Ascending aorta (tissue), 2 donors: ENCODE measurements around the gene NCOA4. TPM values are rescaled to one million over a fixed set of nuclear protein-coding genes. Genes with fewer than 3 reads are reported as not detected.
A peak's percentile ranks its signal among the peaks of the same experiment; 100 is the strongest.

Source experiments
- DNase-seq, 2 donors: peaks; one replicate each; pipeline ENCODE4 v3.0.0-alpha.2; 2019; ENCODE audit warnings: low spot score in 2 of 2
- H3K27ac ChIP-seq, 2 donors: fragments of 200-600 bp; sonication (generic); one replicate each; pipeline ENCODE4 v1.5.1; 2016 to 2017; ENCODE audit warnings: mild to moderate bottlenecking in 1 of 2
- H3K27me3 ChIP-seq: fragments of 200-600 bp; sonication (generic); one replicate; pipeline ENCODE4 v1.5.1; 2017
- H3K36me3 ChIP-seq, 2 donors: fragments of 200-600 bp; sonication (generic); one replicate each; pipeline ENCODE4 v1.5.1; 2016
- H3K4me1 ChIP-seq, 2 donors: fragments of 200-600 bp; sonication (generic); one replicate each; pipeline ENCODE4 v1.5.1; 2016 to 2017; ENCODE audit warnings: mild to moderate bottlenecking in 1 of 2
- H3K4me3 ChIP-seq, 2 donors: fragments of 200-600 bp; sonication (generic); one replicate each; pipeline ENCODE4 v1.5.1; 2016 to 2017; ENCODE audit warnings: mild to moderate bottlenecking in 1 of 2
- H3K9me3 ChIP-seq, 2 donors: fragments of 200-600 bp; sonication (generic); one replicate each; pipeline ENCODE4 v1.5.1; 2016
- CTCF ChIP-seq, 3 experiments: fragments of 200-600 bp in 2 of 3; fragments of 450-650 bp in 1 of 3; sonication (generic) in 2 of 3; IDR thresholded peaks; one replicate each; pipeline ENCODE4 v1.5.1; 2016 to 2019; ENCODE audit warnings: antibody characterized with exemption in 3 of 3, mild to moderate bottlenecking in 1 of 3, moderate library complexity in 1 of 3
- intact Hi-C: fragments of 100-400 bp; cut with DNase I; formaldehyde crosslinking; loops from one replicate; pipeline ENCODE4 v1.15.1; 2023
- total RNA-seq: library from RNA; depleted of rRNA; stranded (reverse); fragments of >200 nt; gene quantifications from one replicate; pipeline ENCODE4 v1.1.0, GENCODE V29; 2016

The NCOA4 gene
- total RNA-seq, 1 donor from 2014 or later, result 53.9 TPM

GRCh38 chr10:46020344-46020657 lies 10.1 kb downstream of the NCOA4 start:
- H3K9me3 ChIP-seq, result no peaks in the 10 kb centered on the region
- no peaks in the 10 kb centered on the region for H3K27me3 ChIP-seq
- intact Hi-C loops, result loop anchor here (5.0 to 10.0 kb wide), 4 partner anchors 46 to 1144 kb away; partner anchors contain the start of genes ANTXRL and TIMM23
- peaks cover 3 to 20% of the 10 kb centered on the region in 2 donors for H3K4me1 ChIP-seq
- H3K27ac ChIP-seq, result peak overlapping the region in 1 of 2 donors; percentile 13
- no peak overlapping the region for H3K4me3 ChIP-seq
- no peak for TF ChIP-seq CTCF (IDR thresholded peaks at IDR 0.05)
- H3K36me3 ChIP-seq, result peaks cover 7 to 10% of the 10 kb centered on the region in 2 donors
- no peak for DNase-seq

- DNase-seq, result no peak
- Histone ChIP-seq H3K36me3 (peaks cover 11 to 15% of the 10 kb centered on the region in 2 donors), H3K27me3 (no peaks in the 10 kb centered on the region), H3K27ac (peak overlapping the region in 1 of 2 donors; percentile 13), H3K4me3 (peak overlapping the region in 1 of 2 donors; percentile 12), H3K4me1 (peaks cover 3 to 20% of the 10 kb centered on the region in 2 donors), H3K9me3 (no peaks in the 10 kb centered on the region)
- intact Hi-C loops, result loop anchor here (5.0 to 10.0 kb wide), 4 partner anchors 45 to 1145 kb away; partner anchors contain the start of genes ANTXRL and TIMM23
- no peak for TF ChIP-seq CTCF (IDR thresholded peaks at IDR 0.05)
These were observed 10.7 kb downstream of the NCOA4 start for GRCh38 chr10:46019569-46020343.

DNA sequence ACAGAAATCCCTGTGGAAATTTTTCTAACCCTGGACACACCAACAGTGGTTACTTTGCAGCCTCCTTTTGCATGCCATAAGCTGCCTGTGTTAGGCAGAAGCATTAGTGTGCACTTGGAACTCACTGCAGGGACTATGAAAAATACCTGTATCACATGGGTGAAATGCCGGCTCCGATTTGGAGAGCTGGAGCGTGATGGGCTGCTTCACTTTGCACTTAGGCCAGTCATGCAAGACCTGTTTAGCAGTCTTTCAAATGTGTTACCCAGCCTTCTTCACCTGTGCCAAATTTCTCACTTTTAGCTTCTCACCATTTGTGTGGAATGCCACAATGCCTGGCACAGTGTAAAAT lies 11.3 kb downstream of the NCOA4 start:
- intact Hi-C loops, result no loop called here
- no peak for DNase-seq
- no peaks in the 10 kb centered on the region for H3K27me3 ChIP-seq
- no peak overlapping the region for H3K27ac ChIP-seq
- no peak for TF ChIP-seq CTCF (IDR thresholded peaks at IDR 0.05)
- H3K4me3 ChIP-seq, result peak overlapping the region in 1 of 2 donors; percentile 12
- peaks cover 15 to 21% of the 10 kb centered on the region in 2 donors for H3K36me3 ChIP-seq
- no peaks in the 10 kb centered on the region for H3K9me3 ChIP-seq
- H3K4me1 ChIP-seq, result peaks cover 3 to 20% of the 10 kb centered on the region in 2 donors

- no peaks in the 10 kb centered on the region for H3K27me3 ChIP-seq
- intact Hi-C loops, result no loop called here
- H3K4me1 ChIP-seq, result peaks cover 3 to 17% of the 10 kb centered on the region in 2 donors
- no peak overlapping the region for H3K27ac ChIP-seq
- no peak for DNase-seq
- peak overlapping the region in 1 of 2 donors; percentile 12 for H3K4me3 ChIP-seq
- peaks cover 20 to 27% of the 10 kb centered on the region in 2 donors for H3K36me3 ChIP-seq
- H3K9me3 ChIP-seq, result no peaks in the 10 kb centered on the region
- no peak for TF ChIP-seq CTCF (IDR thresholded peaks at IDR 0.05)
These were observed 11.8 kb downstream of the NCOA4 start for GRCh38 chr10:46018453-46019176.

GRCh38 chr10:46017733-46018132 lies 12.7 kb downstream of the NCOA4 start:
- no peaks in the 10 kb centered on the region for H3K9me3 ChIP-seq
- intact Hi-C loops, result no loop called here
- H3K4me1 ChIP-seq, result peaks cover 3 to 15% of the 10 kb centered on the region in 2 donors
- H3K27me3 ChIP-seq, result no peaks in the 10 kb centered on the region
- no peak overlapping the region for H3K27ac ChIP-seq
- no peak overlapping the region for H3K4me3 ChIP-seq
- H3K36me3 ChIP-seq, result peaks cover 29 to 36% of the 10 kb centered on the region in 2 donors
- no peak for DNase-seq
- TF ChIP-seq CTCF (IDR thresholded peaks at IDR 0.05), result no peak
